K562 (cell line): ENCODE results near the gene KCNC3. TPM values are rescaled to one million over a fixed set of nuclear protein-coding genes. Genes with fewer than 3 reads are reported as not detected.

Source experiments
- CBX8 ChIP-seq: fragments of 200-600 bp; sonication (generic); IDR thresholded peaks from 2 replicates; pipeline ENCODE4 v1.6.1; 2012; ENCODE audit warnings: borderline replicate concordance, mixed run types, low read depth, mild to moderate bottlenecking, moderate library complexity, mixed read lengths, low read length, control low read depth, inconsistent platforms; ENCODE audit not compliant: poor library complexity, severe bottlenecking; ENCODE audit errors: extremely low read depth
- E2F3 ChIP-seq: fragments of 250-450 bp; sonication (Bioruptor Pico); IDR thresholded peaks from 2 replicates; pipeline ENCODE4 v1.4.0; 2020; ENCODE audit warnings: mild to moderate bottlenecking
- EGR1 ChIP-seq: fragments of 450-650 bp; conservative IDR thresholded peaks from 2 replicates; pipeline ENCODE4 v1.6.1; 2017; ENCODE audit warnings: mild to moderate bottlenecking
- FOXA3 ChIP-seq, 2 experiments: fragments of 450-650 bp in 1 of 2; sonication (generic) in 1 of 2; formaldehyde crosslinking; IDR thresholded peaks in 1 of 2; conservative IDR thresholded peaks in 1 of 2; 2 replicates each; pipeline versions ENCODE4 v1.4.0 to v1.8.0; 2020 to 2022; ENCODE audit warnings: mild to moderate bottlenecking in 2 of 2, missing genetic modification reagents in 1 of 2
- FOXP1 ChIP-seq: sonication (generic); formaldehyde crosslinking; IDR thresholded peaks from 2 replicates; pipeline ENCODE4 v1.8.0; 2022; ENCODE audit warnings: mild to moderate bottlenecking, missing genetic modification reagents
- GABPB1 ChIP-seq: sonication (generic); formaldehyde crosslinking; IDR thresholded peaks from 2 replicates; pipeline ENCODE4 v1.8.0; 2022; ENCODE audit warnings: mild to moderate bottlenecking, missing genetic modification reagents
- JUND ChIP-seq, 2 experiments: IDR thresholded peaks; 2 replicates in 1 of 2; 3 replicates in 1 of 2; pipeline ENCODE4 v1.6.1; 2011; ENCODE audit warnings: borderline replicate concordance in 2 of 2, low read depth in 2 of 2, low read length in 2 of 2, improper control_type of control experiment in 1 of 2, missing biosample characterization in 1 of 2, missing genetic modification characterization in 1 of 2, missing genetic modification reagents in 1 of 2
- NFRKB ChIP-seq: fragments of 450-650 bp; IDR thresholded peaks from 2 replicates; pipeline ENCODE4 v1.6.1; 2016; ENCODE audit warnings: low read depth
- NR3C1 ChIP-seq: sonication (generic); formaldehyde crosslinking; IDR thresholded peaks from 2 replicates; pipeline ENCODE4 v1.8.1; 2022; ENCODE audit warnings: missing genetic modification reagents
- PHB2 ChIP-seq: fragments of 450-650 bp; IDR thresholded peaks from 2 replicates; pipeline ENCODE4 v1.6.1; 2017; ENCODE audit warnings: low read depth
- PHF8 ChIP-seq: fragments of 200-600 bp; sonication (generic); IDR thresholded peaks from 2 replicates; pipeline ENCODE4 v1.6.1; 2012; ENCODE audit warnings: mixed run types, mild to moderate bottlenecking, inconsistent platforms, low read length, moderate library complexity, borderline replicate concordance
- POLR2AphosphoS2 ChIP-seq: IDR thresholded peaks from 2 replicates; pipeline ENCODE4 v1.6.1; 2012; ENCODE audit warnings: low read length, improper control_type of control experiment
- POU5F1 ChIP-seq: fragments of 150-350 bp; IDR thresholded peaks from 2 replicates; pipeline ENCODE4 v1.6.1; 2014; ENCODE audit warnings: borderline replicate concordance, low read length, low read depth, mild to moderate bottlenecking; ENCODE audit not compliant: partially characterized antibody
- SAFB2 ChIP-seq: fragments of 200-400 bp; formaldehyde crosslinking; IDR thresholded peaks from 2 replicates; pipeline ENCODE4 v1.6.1; 2018; ENCODE audit warnings: borderline replicate concordance, low read length, low read depth, moderate library complexity; ENCODE audit not compliant: severe bottlenecking
- SETDB1 ChIP-seq: IDR thresholded peaks from one replicate; pipeline ENCODE4 v1.6.1; 2012; ENCODE audit warnings: low read length, control low read depth, inconsistent platforms
- SIX5 ChIP-seq, 2 experiments: IDR thresholded peaks; 2 replicates each; pipeline ENCODE4 v1.6.1; 2011; ENCODE audit warnings: low read length in 2 of 2, borderline replicate concordance in 1 of 2, low read depth in 1 of 2, mild to moderate bottlenecking in 1 of 2, moderate library complexity in 1 of 2; ENCODE audit not compliant: insufficient read depth in 1 of 2
- SPI1 ChIP-seq: IDR thresholded peaks from 2 replicates; pipeline ENCODE4 v1.6.1; 2011; ENCODE audit warnings: low read depth, low read length, control low read depth, borderline replicate concordance
- STAT5A ChIP-seq: IDR thresholded peaks from 2 replicates; pipeline ENCODE4 v1.6.1; 2012; ENCODE audit warnings: low read length, inconsistent platforms, borderline replicate concordance
- TAF7 ChIP-seq: fragments of 450-650 bp; IDR thresholded peaks from 2 replicates; pipeline ENCODE4 v1.6.1; 2016; ENCODE audit warnings: missing genetic modification characterization, missing compliant biosample characterization
- UBTF ChIP-seq, 2 experiments: IDR thresholded peaks; 2 replicates each; pipeline ENCODE4 v1.6.1; 2012; ENCODE audit warnings: improper control_type of control experiment in 2 of 2, low read depth in 2 of 2, low read length in 2 of 2, borderline replicate concordance in 1 of 2
- WHSC1 ChIP-seq: IDR thresholded peaks from one replicate; pipeline ENCODE4 v1.6.1; 2012; ENCODE audit warnings: low read length, control low read depth, inconsistent platforms
- XRCC3 ChIP-seq: fragments of 450-650 bp; IDR thresholded peaks from 2 replicates; pipeline ENCODE4 v1.6.1; 2017; ENCODE audit warnings: mild to moderate bottlenecking, moderate library complexity
- ZC3H11A ChIP-seq: IDR thresholded peaks from 2 replicates; pipeline ENCODE4 v1.6.1; 2012; ENCODE audit warnings: low read depth, low read length, improper control_type of control experiment
- ZNF12 ChIP-seq: sonication (generic); formaldehyde crosslinking; IDR thresholded peaks from 2 replicates; pipeline ENCODE4 v1.4.0; 2020; ENCODE audit warnings: mild to moderate bottlenecking, missing genetic modification reagents
- ZNF408 ChIP-seq: fragments of 250-450 bp; sonication (Bioruptor Pico); IDR thresholded peaks from 2 replicates; pipeline ENCODE4 v1.4.0; 2020; ENCODE audit warnings: low read depth, mild to moderate bottlenecking, moderate library complexity
- ZNF583 ChIP-seq: fragments of 250-450 bp; sonication (Bioruptor Pico); IDR thresholded peaks from 2 replicates; pipeline ENCODE4 v1.4.0; 2020
- polyA plus RNA-seq, 8 experiments: library from polyadenylated mRNA; depleted of rRNA in 4 of 8; stranded (reverse) in 5 of 8; unstranded in 3 of 8; fragments of >200 nt; fragmentation: Nextera tagmentation in 2 of 8; fragmentation: Illumina TruSeq in 1 of 8; extraction: Ambion mirVana in 2 of 8; extraction: Trizol in 1 of 8; gene quantifications; 2 replicates each; pipeline versions ENCODE4 v1.2.1 to v1.2.3, GENCODE V29; 2011 to 2014; ENCODE audit warnings: inconsistent platforms in 1 of 8, missing spikeins in 1 of 8
- total RNA-seq, 7 experiments: library from RNA; depleted of rRNA in 6 of 7; stranded (reverse); fragments of >200 nt in 6 of 7; fragmentation: Illumina TruSeq in 2 of 7; extraction: Trizol in 2 of 7; gene quantifications; 2 replicates each; pipeline versions ENCODE4 v1.2.1 to v1.2.3, GENCODE V29; 2011 to 2021; ENCODE audit warnings: low replicate concordance in 1 of 7
- TF ChIP-seq, protein P1 (sequence below): fragments of 250-450 bp; sonication (Bioruptor Pico); IDR thresholded peaks from 2 replicates; pipeline ENCODE4 v1.8.0; 2022; ENCODE audit warnings: moderate library complexity, mild to moderate bottlenecking, inconsistent platforms

Gene KCNC3
- total and polyA plus RNA-seq, 9 of the 15 experiments (the other 6 are each of a cell fraction or from before 2014, with no cell fraction given): 0.03 to 26.2 (median 2.0) TPM

- TF ChIP-seq JUND (IDR thresholded peaks at IDR 0.05; ENCODE audit: borderline replicate concordance, low read depth, low read length): no peak; the same call in 1 of the 2 replicates
- no peak for TF ChIP-seq JUND (tag; IDR thresholded peaks at IDR 0.05; ENCODE audit: borderline replicate concordance, low read depth, low read length)
- TF ChIP-seq SAFB2: no peak
- TF ChIP-seq SIX5 (IDR thresholded peaks at IDR 0.05; ENCODE audit: borderline replicate concordance in 1 of 2, insufficient read depth in 1 of 2, low read depth in 1 of 2, low read length in 2 of 2): no peak
- TF ChIP-seq TAF7: 0 out of 2 replicates have a peak, but pooled peaks have one; percentile 8
- TF ChIP-seq UBTF (IDR thresholded peaks at IDR 0.05; ENCODE audit: borderline replicate concordance in 1 of 2, low read depth in 2 of 2, low read length in 2 of 2): no peak
- TF ChIP-seq NR3C1: no peak
- no peak for TF ChIP-seq ZC3H11A
- no peak for TF ChIP-seq FOXA3 (CRISPR knock-in tag; conservative IDR thresholded peaks at IDR 0.05 in 1 of 2, IDR thresholded peaks at IDR 0.05 in 1 of 2)
- TF ChIP-seq POU5F1: no peak
- TF ChIP-seq, protein P1, sequence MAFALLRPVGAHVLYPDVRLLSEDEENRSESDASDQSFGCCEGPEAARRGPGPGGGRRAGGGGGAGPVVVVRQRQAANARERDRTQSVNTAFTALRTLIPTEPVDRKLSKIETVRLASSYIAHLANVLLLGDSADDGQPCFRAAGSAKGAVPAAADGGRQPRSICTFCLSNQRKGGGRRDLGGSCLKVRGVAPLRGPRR: no peak
- TF ChIP-seq EGR1: no peak
- TF ChIP-seq WHSC1: no peak
- TF ChIP-seq ZNF408: no peak
- TF ChIP-seq ZNF583 (CRISPR knock-in tag): no peak
- TF ChIP-seq NFRKB: peak; percentile 64; the same call in 1 of the 2 replicates
- peak; percentile 46; the same call in 1 of the 2 replicates for TF ChIP-seq PHF8
- TF ChIP-seq FOXP1 (CRISPR knock-in tag): peak; percentile 67
- peak; percentile 51; the same call in 1 of the 2 replicates for TF ChIP-seq GABPB1 (CRISPR knock-in tag)
- peak; percentile 45; the same call in 1 of the 2 replicates for TF ChIP-seq PHB2
- no peak for TF ChIP-seq STAT5A
- no peak for TF ChIP-seq ZNF12 (CRISPR knock-in tag)
- peak; percentile 93 for TF ChIP-seq E2F3 (CRISPR knock-in tag)
- no peak for TF ChIP-seq POLR2AphosphoS2
- TF ChIP-seq CBX8: no peak
- TF ChIP-seq SPI1: no peak
- no peak for TF ChIP-seq XRCC3
- no peak for TF ChIP-seq SETDB1
Measured at GRCh38 chr19:50329146-50329925, at the start of gene KCNC3 (continued).
